ENCODE measurements around the gene NAGS. TPM values are rescaled to one million over a fixed set of nuclear protein-coding genes. Genes with fewer than 3 reads are reported as not detected.
A peak's percentile ranks its signal among the peaks of the same experiment; 100 is the strongest.

Gene NAGS
- total and polyA plus RNA-seq, 2 experiments from 2014 or later, result 4.2 to 7.2 TPM

- Mint-ChIP-seq H3K27me3 (ENCODE audit: insufficient read depth, low read depth, poor library complexity) (peaks cover 22% of the 10 kb centered on the region), H3K4me3 (peak overlapping the region; percentile 79), H3K9me3 (no peaks in the 10 kb centered on the region), H3K27ac (no peak overlapping the region), H3K4me1 (peaks cover 12% of the 10 kb centered on the region; the same call in 2 of the 3 replicates), H3K36me3 (ENCODE audit: low read depth) (no peaks in the 10 kb centered on the region)
- peaks cover 8% of the 10 kb centered on the region; the same call in 1 of the 2 replicates for H3K4me1 ChIP-seq (ENCODE audit: insufficient read depth)
- ATAC-seq, result peak; percentile 57
- H3K79me2 ChIP-seq (replicated peaks; ENCODE audit: insufficient read depth), result no peaks in the 10 kb centered on the region
- H3K4me2 ChIP-seq, result peak overlapping the region; percentile 90
- TF ChIP-seq CTCF (conservative IDR thresholded peaks at IDR 0.05; ENCODE audit: low read depth in 2 of 2) (no peak), ZNF331 (CRISPR knock-in tag; IDR thresholded peaks at IDR 0.05; ENCODE audit: low read depth) (no peak), REST (IDR thresholded peaks at IDR 0.05; ENCODE audit: unreplicated experiment) (no peak), POLR2AphosphoS5 (IDR thresholded peaks at IDR 0.05; ENCODE audit: low read depth) (no peak), EZH2 (IDR thresholded peaks at IDR 0.05; ENCODE audit: low read depth, unreplicated experiment) (no peak), EZH2phosphoT487 (IDR thresholded peaks at IDR 0.05; ENCODE audit: unreplicated experiment) (no peak), ZNF462 (CRISPR knock-in tag; IDR thresholded peaks at IDR 0.05) (no peak), NANOG (IDR thresholded peaks at IDR 0.05; ENCODE audit: borderline replicate concordance) (no peak)
- H3F3A ChIP-seq (replicated peaks; ENCODE audit: low read depth), result 0 out of 2 replicates have a peak, but pooled peaks cover 3% of the 10 kb centered on the region
- H2AFZ ChIP-seq, result peak overlapping the region; percentile 100
- no peak overlapping the region for H3K27ac ChIP-seq (ENCODE audit: low read depth)
- no peaks in the 10 kb centered on the region for H4K20me1 ChIP-seq (replicated peaks; ENCODE audit: insufficient read depth)
- no peaks in the 10 kb centered on the region for H3K9me2 ChIP-seq (ENCODE audit: insufficient read depth)
- peak; percentile 49 for DNase-seq (ENCODE audit: low spot score)
- no peaks in the 10 kb centered on the region for H3K36me3 ChIP-seq (ENCODE audit: insufficient read depth)
- H3K4me3 ChIP-seq, result peak overlapping the region; percentile 73
- H3K27me3 ChIP-seq (ENCODE audit: insufficient read depth), result peaks cover 37% of the 10 kb centered on the region
These were observed 19.9 kb upstream of the NAGS start for GRCh38 chr17:43984521-43984920.
